Measurements from ENCODE around the gene KRTAP20-1. TPM values are rescaled to one million over a fixed set of nuclear protein-coding genes. Genes with fewer than 3 reads are reported as not detected.

Gene KRTAP20-1
- total and polyA plus RNA-seq, 4 donors: not detected

GRCh38 chr21:30598802-30599201, 17.4 kb upstream of the KRTAP20-1 start, which contains the start of gene KRTAP6-2:
Gene KRTAP6-2 (minus strand): TSS chr21:30598902. CDS start chr21:30598874, 28 bp downstream.
- no peak for TF ChIP-seq CTCF (IDR thresholded peaks at IDR 0.05; ENCODE audit: control extremely low read depth, extremely low read depth)
- no peaks in the 10 kb centered on the region for H3K36me3 ChIP-seq (ENCODE audit: control insufficient read depth in 4 of 4, insufficient read depth in 4 of 4, low read length in 4 of 4)
- no peak within 1 kb of the TSS for H3K4me3 ChIP-seq
- no peak within 1 kb of the TSS for H3K27ac ChIP-seq (ENCODE audit: low read depth in 1 of 2, low read length in 1 of 2)
- DNase-seq (no peak), ATAC-seq (ENCODE audit: insufficient read depth, low FRiP score) (no peak)
- H3K4me1 ChIP-seq (ENCODE audit: control insufficient read depth in 5 of 5, insufficient read depth in 5 of 5, low read length in 5 of 5): no peaks in the 10 kb centered on the region
- H3K9me3 ChIP-seq (ENCODE audit: control insufficient read depth in 4 of 4, insufficient read depth in 3 of 4, low read length in 3 of 4): no peaks in the 10 kb centered on the region
- WGBS, 2 donors: 95 to 99% methylated on average over 6 of the region's 6 CpGs
- no peak within 1 kb of the TSS for H3K9ac ChIP-seq (ENCODE audit: insufficient read depth in 1 of 2, low read length in 2 of 2)
- H3K27me3 ChIP-seq (ENCODE audit: control insufficient read depth in 3 of 3, insufficient read depth in 3 of 3, low read length in 2 of 3): no peaks in the 10 kb centered on the region

GRCh38 chr21:30600787-30601186, 15.4 kb upstream of the KRTAP20-1 start, which contains the start of gene KRTAP22-1:
Gene KRTAP22-1 (plus strand): TSS chr21:30601087.
- TF ChIP-seq CTCF (IDR thresholded peaks at IDR 0.05; ENCODE audit: control extremely low read depth, extremely low read depth): no peak
- WGBS, 2 donors: 57 to 93% methylated on average over 1 of the region's 1 CpG
- Histone ChIP-seq H3K4me3 (no peak within 1 kb of the TSS), H3K9me3 (ENCODE audit: control insufficient read depth in 4 of 4, insufficient read depth in 3 of 4, low read length in 3 of 4) (no peaks in the 10 kb centered on the region), H3K36me3 (ENCODE audit: control insufficient read depth in 4 of 4, insufficient read depth in 4 of 4, low read length in 4 of 4) (no peaks in the 10 kb centered on the region), H3K4me1 (ENCODE audit: control insufficient read depth in 5 of 5, insufficient read depth in 5 of 5, low read length in 5 of 5) (no peaks in the 10 kb centered on the region), H3K27me3 (ENCODE audit: control insufficient read depth in 3 of 3, insufficient read depth in 3 of 3, low read length in 2 of 3) (no peaks in the 10 kb centered on the region), H3K9ac (ENCODE audit: insufficient read depth in 1 of 2, low read length in 2 of 2) (no peak within 1 kb of the TSS), H3K27ac (ENCODE audit: low read depth in 1 of 2, low read length in 1 of 2) (no peak within 1 kb of the TSS)
- ATAC-seq (ENCODE audit: insufficient read depth, low FRiP score) (no peak), DNase-seq (no peak)

- ATAC-seq (ENCODE audit: insufficient read depth, low FRiP score) (no peak), DNase-seq (no peak)
- H3K4me3 ChIP-seq: no peak overlapping the region
- WGBS, 2 donors: 88 to 93% methylated on average over 2 of the region's 2 CpGs
- H3K27me3 ChIP-seq (ENCODE audit: control insufficient read depth in 3 of 3, insufficient read depth in 3 of 3, low read length in 2 of 3): no peaks in the 10 kb centered on the region
- H3K9ac ChIP-seq (ENCODE audit: insufficient read depth in 1 of 2, low read length in 2 of 2): no peak overlapping the region
- no peak for TF ChIP-seq CTCF (IDR thresholded peaks at IDR 0.05; ENCODE audit: control extremely low read depth, extremely low read depth)
- H3K27ac ChIP-seq (ENCODE audit: low read depth in 1 of 2, low read length in 1 of 2): no peak overlapping the region
- H3K4me1 ChIP-seq (ENCODE audit: control insufficient read depth in 5 of 5, insufficient read depth in 5 of 5, low read length in 5 of 5): no peaks in the 10 kb centered on the region
- no peaks in the 10 kb centered on the region for H3K36me3 ChIP-seq (ENCODE audit: control insufficient read depth in 4 of 4, insufficient read depth in 4 of 4, low read length in 4 of 4)
- no peaks in the 10 kb centered on the region for H3K9me3 ChIP-seq (ENCODE audit: control insufficient read depth in 4 of 4, insufficient read depth in 3 of 4, low read length in 3 of 4)
Measured at GRCh38 chr21:30605968-30606367, 10.3 kb upstream of the KRTAP20-1 start.

GRCh38 chr21:30612132-30612531, 4.1 kb upstream of the KRTAP20-1 start:
- no peak for DNase-seq
- H3K9me3 ChIP-seq (ENCODE audit: control insufficient read depth in 4 of 4, insufficient read depth in 3 of 4, low read length in 3 of 4): no peaks in the 10 kb centered on the region
- H3K9ac ChIP-seq (ENCODE audit: insufficient read depth in 1 of 2, low read length in 2 of 2): no peak overlapping the region
- WGBS, 2 donors: 80 to 82% methylated on average over 2 of the region's 2 CpGs
- H3K4me3 ChIP-seq: no peak overlapping the region
- no peaks in the 10 kb centered on the region for H3K36me3 ChIP-seq (ENCODE audit: control insufficient read depth in 4 of 4, insufficient read depth in 4 of 4, low read length in 4 of 4)
- no peaks in the 10 kb centered on the region for H3K27me3 ChIP-seq (ENCODE audit: control insufficient read depth in 3 of 3, insufficient read depth in 3 of 3, low read length in 2 of 3)
- no peak overlapping the region for H3K27ac ChIP-seq (ENCODE audit: low read depth in 1 of 2, low read length in 1 of 2)
- ATAC-seq (ENCODE audit: insufficient read depth, low FRiP score): no peak
- no peaks in the 10 kb centered on the region for H3K4me1 ChIP-seq (ENCODE audit: control insufficient read depth in 5 of 5, insufficient read depth in 5 of 5, low read length in 5 of 5)
- TF ChIP-seq CTCF (IDR thresholded peaks at IDR 0.05; ENCODE audit: control extremely low read depth, extremely low read depth): no peak

Measured in lung (tissue), 12 donors.